ENCODE data around the gene KCNN4.
"Not testable (repeated sequence)": the region's sequence is repeated elsewhere in the genome, so short reads cannot be mapped to it uniquely, and the experiment has no call there.

KCNN4 gene

DNA sequence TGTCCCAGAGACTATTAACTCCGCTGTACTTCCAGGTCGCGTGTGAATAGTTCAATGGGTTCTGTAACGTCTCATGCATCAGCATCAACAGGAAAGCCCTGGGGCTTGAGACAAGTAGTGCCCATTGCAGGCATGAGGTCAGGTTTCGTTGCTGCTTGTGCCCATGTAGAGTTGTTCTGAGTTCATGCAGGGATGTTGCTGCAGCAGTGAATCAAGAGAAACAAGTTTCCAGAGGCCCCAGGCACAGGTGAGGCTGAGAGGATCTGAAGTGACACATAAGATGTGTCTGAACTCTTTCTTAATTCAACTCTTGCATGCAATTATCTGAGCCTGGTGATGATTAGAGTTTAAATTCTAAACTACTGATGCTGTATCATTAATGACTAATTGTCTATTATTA lies 37.7 kb upstream of the KCNN4 start:
- WGBS (ENCODE audit: insufficient coverage) = 95% methylated on average over 5 of the region's 5 CpGs
- CTCF ChIA-PET = interaction anchor here (2.0 kb wide), 1 partner anchor 8 kb away, joined by 11 read pairs; no protein-coding TSS in a partner anchor
- H3K27ac ChIP-seq (ENCODE audit: insufficient read depth in 1 of 2, low read depth in 1 of 2, low read length in 2 of 2, poor library complexity in 1 of 2, severe bottlenecking in 2 of 2) = no peak overlapping the region
- no peak overlapping the region for H3K4me3 ChIP-seq (ENCODE audit: control insufficient read depth in 1 of 7, extremely low read depth in 1 of 7, insufficient read depth in 4 of 7, low read depth in 2 of 7, low read length in 6 of 7)
- peaks cover 0 to 23% (median 15%) of the 10 kb centered on the region in 5 experiments for H3K27me3 ChIP-seq (replicated peaks in 2 of 5; ENCODE audit: control insufficient read depth in 4 of 5, insufficient read depth in 5 of 5, low read length in 4 of 5)
- POLR2A ChIA-PET = no interaction called here
- no peak for DNase-seq
- H3K9me3 ChIP-seq (ENCODE audit: control extremely low read depth in 1 of 5, control insufficient read depth in 4 of 5, insufficient read depth in 2 of 5, low read depth in 1 of 5, low read length in 4 of 5) = peaks cover 0 to 16% (median 0%) of the 10 kb centered on the region in 5 experiments
- peaks cover 0 to 14% (median 8%) of the 10 kb centered on the region in 4 experiments for H3K4me1 ChIP-seq (ENCODE audit: control extremely low read depth in 1 of 4, control insufficient read depth in 4 of 4, insufficient read depth in 4 of 4, low read length in 3 of 4)
- H3K36me3 ChIP-seq (ENCODE audit: control insufficient read depth in 4 of 4, insufficient read depth in 4 of 4, low read length in 3 of 4) = no peaks in the 10 kb centered on the region

DNA sequence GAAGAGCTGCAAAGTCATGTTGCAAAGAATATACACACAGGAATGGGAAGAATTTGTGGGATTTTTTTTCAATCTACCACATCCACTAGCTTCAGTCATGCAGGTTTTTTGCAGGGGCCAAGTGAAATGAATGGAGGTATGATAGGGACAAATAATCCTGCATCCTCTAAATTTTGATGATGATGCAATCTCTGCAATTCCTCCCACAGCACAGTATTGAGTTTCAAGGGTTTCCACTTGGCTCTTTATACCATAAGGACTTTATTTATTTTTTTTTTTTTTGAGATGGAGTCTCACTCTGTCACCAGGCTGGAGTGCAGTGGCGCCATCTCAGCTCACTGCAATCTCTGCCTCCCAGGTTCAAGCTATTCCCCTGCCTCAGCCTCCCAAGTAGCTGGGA lies 36.7 kb upstream of the KCNN4 start:
- CTCF ChIA-PET = interaction anchor here (0.8 kb wide), 1 partner anchor 9 kb away, joined by 3 read pairs; no protein-coding TSS in a partner anchor
- DNase-seq; H3K4me3 ChIP-seq (ENCODE audit: control insufficient read depth in 1 of 7, extremely low read depth in 1 of 7, insufficient read depth in 4 of 7, low read depth in 2 of 7, low read length in 6 of 7); POLR2A ChIA-PET; H3K36me3 ChIP-seq (ENCODE audit: control insufficient read depth in 4 of 4, insufficient read depth in 4 of 4, low read length in 3 of 4); H3K27ac ChIP-seq (ENCODE audit: insufficient read depth in 1 of 2, low read depth in 1 of 2, low read length in 2 of 2, poor library complexity in 1 of 2, severe bottlenecking in 2 of 2): not testable (repeated sequence)
- Histone ChIP-seq H3K9me3 (ENCODE audit: control extremely low read depth in 1 of 5, control insufficient read depth in 4 of 5, insufficient read depth in 2 of 5, low read depth in 1 of 5, low read length in 4 of 5) (peaks cover 0 to 16% (median 0%) of the 10 kb centered on the region in 5 experiments), H3K27me3 (replicated peaks in 2 of 5; ENCODE audit: control insufficient read depth in 4 of 5, insufficient read depth in 5 of 5, low read length in 4 of 5) (peaks cover 0 to 23% (median 12%) of the 10 kb centered on the region in 5 experiments), H3K4me1 (ENCODE audit: control extremely low read depth in 1 of 4, control insufficient read depth in 4 of 4, insufficient read depth in 4 of 4, low read length in 3 of 4) (peaks cover 0 to 14% (median 8%) of the 10 kb centered on the region in 4 experiments)
- no CpG with 5 or more reads among the region's 1 CpG for WGBS (ENCODE audit: insufficient coverage)

DNA sequence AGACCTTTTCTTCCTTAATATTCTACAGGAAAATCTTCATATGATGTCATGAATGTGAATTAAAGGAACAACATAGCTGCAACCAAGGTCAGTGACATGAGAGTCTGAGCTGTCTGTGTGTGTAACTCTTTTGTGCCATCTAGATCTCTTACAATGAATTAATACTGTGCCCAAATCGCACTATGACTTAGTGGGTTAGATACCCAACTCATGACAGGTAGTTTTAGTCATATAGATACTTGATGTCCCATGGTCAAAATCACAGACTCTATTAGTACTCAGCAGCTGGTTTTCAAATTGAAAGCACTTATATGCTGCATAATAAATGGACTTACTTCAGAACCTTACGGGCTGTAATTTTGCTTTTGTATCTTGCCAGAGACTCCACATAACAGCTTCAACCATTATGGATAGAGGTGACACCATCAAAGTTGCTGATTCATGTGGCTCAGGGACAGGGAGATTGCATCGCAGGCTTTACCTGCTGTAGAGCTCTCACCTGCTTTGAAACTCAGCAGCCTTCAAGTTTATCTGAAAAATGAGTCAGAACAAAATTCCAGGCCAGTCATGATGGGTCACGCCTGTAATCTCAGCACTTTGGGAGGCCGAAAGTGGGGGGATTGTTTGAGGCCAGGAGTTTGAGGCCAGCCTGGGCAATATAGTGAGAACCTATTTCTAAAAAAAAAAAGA lies 34.0 kb upstream of the KCNN4 start:
- Histone ChIP-seq H3K4me3 (ENCODE audit: control insufficient read depth in 1 of 7, extremely low read depth in 1 of 7, insufficient read depth in 4 of 7, low read depth in 2 of 7, low read length in 6 of 7) (no peak overlapping the region), H3K36me3 (ENCODE audit: control insufficient read depth in 4 of 4, insufficient read depth in 4 of 4, low read length in 3 of 4) (no peaks in the 10 kb centered on the region), H3K4me1 (ENCODE audit: control extremely low read depth in 1 of 4, control insufficient read depth in 4 of 4, insufficient read depth in 4 of 4, low read length in 3 of 4) (peaks cover 0 to 1% (median 0%) of the 10 kb centered on the region in 4 experiments), H3K27me3 (replicated peaks in 2 of 5; ENCODE audit: control insufficient read depth in 4 of 5, insufficient read depth in 5 of 5, low read length in 4 of 5) (peaks cover 0 to 9% (median 2%) of the 10 kb centered on the region in 5 experiments), H3K27ac (ENCODE audit: insufficient read depth in 1 of 2, low read depth in 1 of 2, low read length in 2 of 2, poor library complexity in 1 of 2, severe bottlenecking in 2 of 2) (no peak overlapping the region), H3K9me3 (ENCODE audit: control extremely low read depth in 1 of 5, control insufficient read depth in 4 of 5, insufficient read depth in 2 of 5, low read depth in 1 of 5, low read length in 4 of 5) (peaks cover 0 to 4% (median 0%) of the 10 kb centered on the region in 5 experiments)
- WGBS (ENCODE audit: insufficient coverage) = 98% methylated on average over 4 of the region's 5 CpGs
- no peak for DNase-seq
- POLR2A ChIA-PET = interaction anchor here (0.6 kb wide), 1 partner anchor 400 kb away, joined by 4 read pairs; no protein-coding TSS in a partner anchor
- CTCF ChIA-PET = interaction anchor here (0.6 to 1.4 kb wide), 3 partner anchors 19 to 41 kb away, joined by 3 read pairs; partner anchors contain the start of gene KCNN4

DNA sequence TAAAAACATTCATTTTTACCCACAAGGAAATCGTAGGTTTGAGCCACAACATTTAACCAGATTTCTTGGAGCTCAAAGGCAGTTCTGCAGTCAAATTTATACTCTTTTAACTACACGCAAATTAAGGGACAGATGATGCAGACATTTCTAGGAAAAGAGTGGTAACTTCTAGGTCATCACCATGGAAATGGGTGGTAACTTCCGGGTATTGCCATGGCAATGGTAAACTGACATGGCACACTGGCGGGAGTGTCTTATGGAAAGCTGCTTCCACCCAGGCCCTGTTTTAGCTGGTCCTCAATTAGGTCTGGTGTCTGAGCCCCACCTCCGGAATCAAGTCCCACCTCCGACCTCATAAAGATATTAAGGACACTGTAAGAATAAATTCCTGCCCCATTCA lies 31.9 kb upstream of the KCNN4 start:
- Histone ChIP-seq H3K4me3 (ENCODE audit: control insufficient read depth in 1 of 7, extremely low read depth in 1 of 7, insufficient read depth in 4 of 7, low read depth in 2 of 7, low read length in 6 of 7) (no peak overlapping the region), H3K27ac (ENCODE audit: insufficient read depth in 1 of 2, low read depth in 1 of 2, low read length in 2 of 2, poor library complexity in 1 of 2, severe bottlenecking in 2 of 2) (no peak overlapping the region), H3K4me1 (ENCODE audit: control extremely low read depth in 1 of 4, control insufficient read depth in 4 of 4, insufficient read depth in 4 of 4, low read length in 3 of 4) (no peaks in the 10 kb centered on the region), H3K9me3 (ENCODE audit: control extremely low read depth in 1 of 5, control insufficient read depth in 4 of 5, insufficient read depth in 2 of 5, low read depth in 1 of 5, low read length in 4 of 5) (no peaks in the 10 kb centered on the region), H3K27me3 (replicated peaks in 2 of 5; ENCODE audit: control insufficient read depth in 4 of 5, insufficient read depth in 5 of 5, low read length in 4 of 5) (peaks cover 0 to 2% (median 0%) of the 10 kb centered on the region in 5 experiments), H3K36me3 (ENCODE audit: control insufficient read depth in 4 of 4, insufficient read depth in 4 of 4, low read length in 3 of 4) (no peaks in the 10 kb centered on the region)
- 85% methylated on average over 4 of the region's 6 CpGs for WGBS (ENCODE audit: insufficient coverage)
- ChIA-PET CTCF (interaction anchor here (1.1 to 2.4 kb wide), 2 partner anchors 45 to 67 kb away, joined by 6 to 10 read pairs; no protein-coding TSS in a partner anchor), POLR2A (no interaction called here)
- no peak for DNase-seq

DNA sequence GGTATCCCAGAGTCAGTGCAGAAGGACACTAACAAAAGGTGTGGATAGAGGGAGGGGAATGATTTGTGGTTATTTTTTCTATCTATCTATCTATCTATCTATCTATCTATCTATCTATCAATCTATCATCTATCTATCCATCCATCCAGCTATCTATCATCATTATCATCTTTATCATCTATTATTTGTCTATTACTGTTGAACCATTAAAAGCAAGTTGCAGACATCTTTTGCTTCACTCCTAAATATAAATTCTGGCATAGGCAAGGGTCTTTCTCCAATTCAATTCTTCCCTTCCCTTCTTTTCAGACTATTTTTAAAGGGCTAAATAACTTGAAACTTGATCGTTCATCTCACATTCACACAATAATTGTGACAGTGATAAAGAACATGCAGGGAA lies 31.5 kb upstream of the KCNN4 start:
- Histone ChIP-seq H3K9me3 (ENCODE audit: control extremely low read depth in 1 of 5, control insufficient read depth in 4 of 5, insufficient read depth in 2 of 5, low read depth in 1 of 5, low read length in 4 of 5) (no peaks in the 10 kb centered on the region), H3K27me3 (replicated peaks in 2 of 5; ENCODE audit: control insufficient read depth in 4 of 5, insufficient read depth in 5 of 5, low read length in 4 of 5) (peaks cover 0 to 2% (median 0%) of the 10 kb centered on the region in 5 experiments), H3K4me1 (ENCODE audit: control extremely low read depth in 1 of 4, control insufficient read depth in 4 of 4, insufficient read depth in 4 of 4, low read length in 3 of 4) (no peaks in the 10 kb centered on the region), H3K36me3 (ENCODE audit: control insufficient read depth in 4 of 4, insufficient read depth in 4 of 4, low read length in 3 of 4) (no peaks in the 10 kb centered on the region), H3K4me3 (ENCODE audit: control insufficient read depth in 1 of 7, extremely low read depth in 1 of 7, insufficient read depth in 4 of 7, low read depth in 2 of 7, low read length in 6 of 7) (no peak overlapping the region), H3K27ac (ENCODE audit: insufficient read depth in 1 of 2, low read depth in 1 of 2, low read length in 2 of 2, poor library complexity in 1 of 2, severe bottlenecking in 2 of 2) (no peak overlapping the region)
- no CpG with 5 or more reads among the region's 1 CpG for WGBS (ENCODE audit: insufficient coverage)
- ChIA-PET CTCF (interaction anchor here (2.4 kb wide), 1 partner anchor 67 kb away, joined by 10 read pairs; no protein-coding TSS in a partner anchor), POLR2A (no interaction called here)
- no peak for DNase-seq

DNA sequence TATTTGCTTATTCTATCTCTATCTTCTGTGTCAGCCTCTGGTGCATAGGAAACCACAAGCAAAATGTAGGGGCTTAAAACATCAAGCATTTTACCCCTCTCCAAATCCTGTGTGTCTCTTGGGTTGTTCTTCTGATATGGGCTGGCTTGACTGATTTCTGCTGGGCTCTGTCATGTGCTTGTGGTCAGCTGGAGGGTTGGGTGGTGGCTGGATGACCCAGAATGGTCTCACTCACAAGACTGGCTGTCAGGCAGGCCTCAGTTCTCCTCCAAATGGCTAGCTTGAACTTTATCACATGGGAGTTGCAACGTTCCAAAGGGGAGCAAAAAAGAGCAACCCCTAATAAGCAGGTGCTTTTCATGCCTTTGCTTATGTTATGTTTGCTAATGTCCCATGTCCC lies 31.1 kb upstream of the KCNN4 start:
- no peak for DNase-seq
- Histone ChIP-seq H3K27ac (ENCODE audit: insufficient read depth in 1 of 2, low read depth in 1 of 2, low read length in 2 of 2, poor library complexity in 1 of 2, severe bottlenecking in 2 of 2) (no peak overlapping the region), H3K4me1 (ENCODE audit: control extremely low read depth in 1 of 4, control insufficient read depth in 4 of 4, insufficient read depth in 4 of 4, low read length in 3 of 4) (no peaks in the 10 kb centered on the region), H3K4me3 (ENCODE audit: control insufficient read depth in 1 of 7, extremely low read depth in 1 of 7, insufficient read depth in 4 of 7, low read depth in 2 of 7, low read length in 6 of 7) (no peak overlapping the region), H3K9me3 (ENCODE audit: control extremely low read depth in 1 of 5, control insufficient read depth in 4 of 5, insufficient read depth in 2 of 5, low read depth in 1 of 5, low read length in 4 of 5) (no peaks in the 10 kb centered on the region), H3K36me3 (ENCODE audit: control insufficient read depth in 4 of 4, insufficient read depth in 4 of 4, low read length in 3 of 4) (no peaks in the 10 kb centered on the region), H3K27me3 (replicated peaks in 2 of 5; ENCODE audit: control insufficient read depth in 4 of 5, insufficient read depth in 5 of 5, low read length in 4 of 5) (peaks cover 0 to 2% (median 0%) of the 10 kb centered on the region in 5 experiments)
- 56% methylated on average over 1 of the region's 1 CpG for WGBS (ENCODE audit: insufficient coverage)
- ChIA-PET POLR2A (no interaction called here), CTCF (interaction anchor here (2.2 to 2.5 kb wide), 3 partner anchors 7 to 66 kb away, joined by 10 to 11 read pairs (median 11); no protein-coding TSS in a partner anchor)

All from common myeloid progenitor, CD34-positive (primary cell).